H1 (cell line): ENCODE results near the gene EXOC6. TPM values are rescaled to one million over a fixed set of nuclear protein-coding genes. Genes with fewer than 3 reads are reported as not detected.

ENCODE experiments used
- CBX5 ChIP-seq: fragments of 300-800, 300-1000 bp; sonication (generic); IDR thresholded peaks from 2 replicates; pipeline ENCODE4 v1.7.1; 2016; ENCODE audit warnings: antibody characterized with exemption, low read length, low read depth
- HDAC2 ChIP-seq, 2 experiments: fragments of 300-600 bp in 1 of 2; sonication (generic) in 1 of 2; IDR thresholded peaks; 2 replicates each; pipeline ENCODE4 v1.6.1; 2011 to 2012; ENCODE audit warnings: low read depth in 2 of 2, low read length in 2 of 2, mild to moderate bottlenecking in 2 of 2, moderate library complexity in 2 of 2, borderline replicate concordance in 1 of 2, inconsistent platforms in 1 of 2
- MAFK ChIP-seq: IDR thresholded peaks from 2 replicates; pipeline ENCODE4 v1.6.1; 2012; ENCODE audit warnings: low read depth, mild to moderate bottlenecking, improper control_type of control experiment, low read length
- NRF1 ChIP-seq: IDR thresholded peaks from 2 replicates; pipeline ENCODE4 v1.6.1; 2011; ENCODE audit warnings: mild to moderate bottlenecking, low read depth, low read length, improper control_type of control experiment
- RBBP5 ChIP-seq: IDR thresholded peaks from 2 replicates; pipeline ENCODE4 v1.7.1; 2012; ENCODE audit warnings: low read depth, mild to moderate bottlenecking, inconsistent platforms, low read length, moderate library complexity, borderline replicate concordance
- polyA plus RNA-seq, 7 experiments: library from polyadenylated mRNA; depleted of rRNA in 3 of 7; stranded (reverse) in 5 of 7; unstranded in 2 of 7; fragments of >200 nt in 5 of 7; fragments of 200-250 nt in 2 of 7; gene quantifications; 1 replicate in 5 of 7; 2 replicates in 1 of 7; 4 replicates in 1 of 7; pipeline versions ENCODE4 v1.2.1 to v1.2.3, GENCODE V29; 2011 to 2013; ENCODE audit warnings: missing spikeins in 2 of 7, mixed read lengths in 2 of 7
- total RNA-seq: library from RNA; stranded (reverse); fragmentation: NEBNext Ultra II Directional; extraction: Animal tissue kit (Norgen Biotek cat#: 25700); gene quantifications from 2 replicates; pipeline ENCODE4 v1.2.1, GENCODE V29; 2021

EXOC6 gene
- total and polyA plus RNA-seq, 2 of the 8 experiments (the other 6 are each of a cell fraction or from before 2014, with no cell fraction given) = 1.7 to 4.5 TPM

DNA sequence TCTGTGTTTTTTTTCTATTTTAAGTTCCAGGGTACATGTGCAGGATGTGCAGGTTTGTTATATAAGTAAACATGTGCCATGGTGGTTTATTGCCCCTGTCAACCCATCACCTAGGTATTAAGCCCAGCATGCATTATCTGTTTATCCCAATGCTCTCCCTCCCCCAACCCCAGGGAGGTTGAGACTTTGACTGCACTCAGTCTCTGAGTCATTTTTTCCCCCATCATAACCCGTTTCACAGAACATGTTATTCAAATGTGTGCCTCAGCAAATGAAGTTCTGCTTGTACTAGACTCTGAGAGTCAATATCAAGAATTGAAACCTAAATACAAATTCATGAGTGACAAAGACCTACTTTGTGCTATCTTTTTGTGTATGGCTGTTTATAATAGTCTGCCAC is 142.3 kb downstream of the EXOC6 start (continued):
- TF ChIP-seq MAFK (no peak), CBX5 (no peak), HDAC2 (IDR thresholded peaks at IDR 0.05; ENCODE audit: borderline replicate concordance in 1 of 2, low read depth in 2 of 2, low read length in 2 of 2) (no peak), RBBP5 (no peak), NRF1 (no peak)
